Stomach (tissue), 9 donors: ENCODE measurements around the gene RPTOR. TPM values are rescaled to one million over a fixed set of nuclear protein-coding genes. Genes with fewer than 3 reads are reported as not detected.

Experiments
- DNase-seq, 2 donors: peaks; one replicate each; pipeline versions ENCODE4 v3.0.0 to v3.0.0-alpha.2; 2013 to 2019
- H3K27ac ChIP-seq, 5 donors: fragments of 200-600 bp in 4 of 5; sonication (generic) in 4 of 5; one replicate each; pipeline ENCODE4 v1.5.1; 2013 to 2019; ENCODE audit warnings: mild to moderate bottlenecking in 1 of 5, moderate library complexity in 1 of 5
- H3K27me3 ChIP-seq, 3 donors: fragments of 200-600 bp; sonication (generic); one replicate each; pipeline ENCODE4 v1.5.1; 2017 to 2019; ENCODE audit warnings: mixed run types in 1 of 3
- H3K36me3 ChIP-seq, 4 donors: fragments of 200-600 bp; sonication (generic); 1 replicate in 3 of 4; 2 replicates in 1 of 4; pipeline ENCODE4 v1.5.1; 2016 to 2019
- H3K4me1 ChIP-seq, 4 donors: fragments of 200-600 bp; sonication (generic); one replicate each; pipeline ENCODE4 v1.5.1; 2016 to 2019
- H3K4me3 ChIP-seq, 4 donors: fragments of 200-600 bp; sonication (generic) in 3 of 4; one replicate each; pipeline ENCODE4 v1.5.1; 2016 to 2019; ENCODE audit warnings: mild to moderate bottlenecking in 1 of 4
- H3K9me3 ChIP-seq, 4 donors: fragments of 200-600 bp; sonication (generic); one replicate each; pipeline ENCODE4 v1.5.1; 2016 to 2019
- EP300 ChIP-seq: sonication (generic); formaldehyde crosslinking; IDR thresholded peaks from one replicate; pipeline ENCODE4 v1.6.1; 2017; ENCODE audit warnings: antibody characterized with exemption
- POLR2A ChIP-seq, 4 donors: fragments of 450-650 bp; IDR thresholded peaks; one replicate each; pipeline ENCODE4 v1.6.1; 2016; ENCODE audit warnings: antibody characterized with exemption in 4 of 4, control low read depth in 2 of 4, mild to moderate bottlenecking in 1 of 4, moderate library complexity in 1 of 4
- POLR2AphosphoS5 ChIP-seq, 3 donors: sonication (generic); formaldehyde crosslinking; IDR thresholded peaks; one replicate each; pipeline ENCODE4 v1.6.1; 2016; ENCODE audit warnings: antibody characterized with exemption in 3 of 3
- WGBS, 5 donors: extraction: QIAGEN DNeasy Blood & Tissue Kit in 3 of 5; methylation state at CpG; one replicate each; pipeline versions ENCODE4 v1.1.5 to v1.1.7; 2013 to 2018; 5-methylcytosine and 5-hydroxymethylcytosine counted together
- intact Hi-C: fragments of 100-400 bp; cut with DNase I; formaldehyde crosslinking; loops from one replicate; pipeline ENCODE4 v1.15.1; 2023; ENCODE audit warnings: low total_unique reads
- polyA plus RNA-seq, 3 donors: library from polyadenylated mRNA; stranded (reverse); fragments of 200-250 nt; gene quantifications; one replicate each; pipeline ENCODE4 v1.2.3, GENCODE V29; 2013
- total RNA-seq, 5 donors: library from RNA; depleted of rRNA; stranded (reverse); fragments of >200 nt; gene quantifications; one replicate each; pipeline versions ENCODE4 v1.1.0 to v1.2.3, GENCODE V29; 2014 to 2016
- TF ChIP-seq, protein P1 (sequence below), 7 experiments: fragments of 450-650 bp in 4 of 7; fragments of 200-600 bp in 3 of 7; sonication (generic) in 3 of 7; IDR thresholded peaks; one replicate each; pipeline ENCODE4 v1.5.1; 2016 to 2019; ENCODE audit warnings: antibody characterized with exemption in 7 of 7, control low read depth in 2 of 7, mild to moderate bottlenecking in 1 of 7
- donor health status: healthy with polysubstance abuse.
- donor health status: Bipolar disorder and iron deficiency.
- donor health status: healthy.

The RPTOR gene
- total and polyA plus RNA-seq, 8 donors, result 3.8 to 103 (median 19.3) TPM

DNA sequence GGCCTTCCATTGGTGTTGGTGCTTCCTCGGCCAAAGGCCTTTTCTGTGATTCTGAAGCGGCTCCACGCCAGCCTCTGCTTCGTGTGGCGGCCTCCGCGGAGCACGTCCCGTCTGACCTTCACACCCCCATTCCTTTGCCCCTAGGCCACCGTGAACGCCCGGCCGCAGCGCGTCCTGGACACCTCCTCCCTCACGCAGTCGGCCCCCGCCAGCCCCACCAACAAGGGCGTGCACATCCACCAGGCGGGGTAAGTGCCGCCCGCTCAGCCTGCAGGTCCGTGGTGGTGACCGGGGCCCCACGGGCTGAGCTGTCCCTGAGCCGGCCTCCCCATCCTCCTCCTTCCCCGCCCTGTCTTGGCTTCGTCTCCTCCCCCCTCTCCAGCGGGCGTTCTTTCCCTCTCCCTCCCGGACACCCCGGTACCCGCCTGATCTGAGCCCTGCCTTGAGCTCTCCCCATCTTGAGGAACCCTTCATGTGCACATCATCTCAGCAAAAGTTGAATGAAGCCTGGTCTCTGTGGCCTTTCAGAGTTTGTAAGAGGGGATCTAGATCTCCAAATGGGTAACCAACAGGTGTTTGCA, 378.0 kb downstream of the RPTOR start:
- DNase-seq, result no peak
- Histone ChIP-seq H3K9me3 (no peaks in the 10 kb centered on the region), H3K4me3 (no peak overlapping the region), H3K27me3 (no peaks in the 10 kb centered on the region), H3K4me1 (peaks cover 0 to 29% (median 16%) of the 10 kb centered on the region in 4 donors), H3K27ac (no peak overlapping the region), H3K36me3 (peaks cover 15 to 89% (median 73%) of the 10 kb centered on the region in 4 donors)
- intact Hi-C loops, result no loop called here
- TF ChIP-seq POLR2A (IDR thresholded peaks at IDR 0.05), result no peak
- TF ChIP-seq EP300, result no peak
- no peak for TF ChIP-seq POLR2AphosphoS5 (IDR thresholded peaks at IDR 0.05)
- TF ChIP-seq, protein P1, sequence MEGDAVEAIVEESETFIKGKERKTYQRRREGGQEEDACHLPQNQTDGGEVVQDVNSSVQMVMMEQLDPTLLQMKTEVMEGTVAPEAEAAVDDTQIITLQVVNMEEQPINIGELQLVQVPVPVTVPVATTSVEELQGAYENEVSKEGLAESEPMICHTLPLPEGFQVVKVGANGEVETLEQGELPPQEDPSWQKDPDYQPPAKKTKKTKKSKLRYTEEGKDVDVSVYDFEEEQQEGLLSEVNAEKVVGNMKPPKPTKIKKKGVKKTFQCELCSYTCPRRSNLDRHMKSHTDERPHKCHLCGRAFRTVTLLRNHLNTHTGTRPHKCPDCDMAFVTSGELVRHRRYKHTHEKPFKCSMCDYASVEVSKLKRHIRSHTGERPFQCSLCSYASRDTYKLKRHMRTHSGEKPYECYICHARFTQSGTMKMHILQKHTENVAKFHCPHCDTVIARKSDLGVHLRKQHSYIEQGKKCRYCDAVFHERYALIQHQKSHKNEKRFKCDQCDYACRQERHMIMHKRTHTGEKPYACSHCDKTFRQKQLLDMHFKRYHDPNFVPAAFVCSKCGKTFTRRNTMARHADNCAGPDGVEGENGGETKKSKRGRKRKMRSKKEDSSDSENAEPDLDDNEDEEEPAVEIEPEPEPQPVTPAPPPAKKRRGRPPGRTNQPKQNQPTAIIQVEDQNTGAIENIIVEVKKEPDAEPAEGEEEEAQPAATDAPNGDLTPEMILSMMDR (IDR thresholded peaks at IDR 0.05), result no peak
- WGBS, 5 donors, result 87 to 94% (median 91%) methylated on average over 31 to 33 of the region's 33 CpGs

DNA sequence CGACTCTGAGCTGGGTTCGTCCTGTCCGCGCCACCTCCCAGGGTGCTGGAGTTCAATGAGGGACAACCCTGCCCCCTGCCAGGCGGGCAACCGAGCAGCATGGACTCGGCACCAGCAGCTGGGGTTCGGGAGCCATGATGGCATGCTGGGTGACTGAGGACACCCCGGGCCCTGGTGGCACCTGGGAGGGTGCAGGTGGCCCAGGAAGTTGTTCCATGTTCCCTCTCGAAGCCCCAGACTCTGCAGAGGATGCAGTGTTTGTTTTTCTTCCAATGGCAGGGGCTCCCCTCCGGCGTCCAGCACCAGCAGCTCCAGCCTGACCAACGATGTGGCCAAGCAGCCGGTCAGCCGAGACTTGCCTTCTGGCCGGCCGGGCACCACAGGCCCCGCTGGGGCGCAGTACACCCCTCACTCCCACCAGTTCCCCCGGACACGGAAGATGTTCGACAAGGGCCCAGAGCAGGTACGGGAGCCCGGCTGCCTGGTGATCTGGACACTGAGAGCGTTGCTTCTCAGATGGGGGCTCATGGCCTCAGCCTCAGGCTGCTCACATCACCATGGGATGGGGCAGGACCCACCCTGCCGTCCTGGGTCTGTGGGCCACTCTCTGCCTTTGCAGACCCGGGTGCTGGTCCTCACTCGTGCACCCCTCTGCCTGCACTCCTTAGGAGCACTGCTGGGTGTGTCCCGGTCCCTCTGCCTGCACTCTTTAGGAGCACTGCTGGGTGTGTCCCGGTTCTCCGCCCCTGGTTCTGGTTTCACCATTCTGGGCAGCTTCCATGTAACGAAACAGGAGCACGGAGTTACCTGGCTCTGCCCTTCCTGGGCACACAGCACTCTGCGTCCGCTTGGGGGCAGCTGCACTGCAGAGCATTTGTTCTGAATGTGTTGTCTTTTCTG, 378.8 kb downstream of the RPTOR start:
- WGBS, 5 donors, result 93 to 96% (median 95%) methylated on average over 21 to 35 of the region's 35 CpGs
- TF ChIP-seq POLR2A (IDR thresholded peaks at IDR 0.05) (no peak), EP300 (no peak), POLR2AphosphoS5 (IDR thresholded peaks at IDR 0.05) (no peak)
- TF ChIP-seq, protein P1 (IDR thresholded peaks at IDR 0.05), result no peak

GRCh38 chr17:80924111-80924806, 379.6 kb downstream of the RPTOR start:
- H3K9me3 ChIP-seq, result no peaks in the 10 kb centered on the region
- H3K36me3 ChIP-seq, result peaks cover 15 to 88% (median 67%) of the 10 kb centered on the region in 4 donors
- intact Hi-C loops, result no loop called here
- no peaks in the 10 kb centered on the region for H3K27me3 ChIP-seq
- peaks cover 0 to 16% (median 11%) of the 10 kb centered on the region in 4 donors for H3K4me1 ChIP-seq
- H3K4me3 ChIP-seq, result no peak overlapping the region
- TF ChIP-seq POLR2AphosphoS5 (IDR thresholded peaks at IDR 0.05) (no peak), POLR2A (IDR thresholded peaks at IDR 0.05) (no peak), EP300 (no peak)
- TF ChIP-seq, protein P1 (IDR thresholded peaks at IDR 0.05), result no peak
- H3K27ac ChIP-seq, result no peak overlapping the region
- no peak for DNase-seq
- 95 to 100% (median 96%) methylated on average over 11 to 23 of the region's 23 CpGs for WGBS, 5 donors

More for the DNA sequence above, 378.8 kb downstream of the RPTOR start:
- H3K9me3 ChIP-seq, result no peaks in the 10 kb centered on the region
- no peak overlapping the region for H3K4me3 ChIP-seq
- H3K36me3 ChIP-seq, result peaks cover 15 to 90% (median 69%) of the 10 kb centered on the region in 4 donors
- H3K4me1 ChIP-seq, result peaks cover 0 to 24% (median 15%) of the 10 kb centered on the region in 4 donors
- intact Hi-C loops, result no loop called here
- H3K27ac ChIP-seq, result no peak overlapping the region
- no peaks in the 10 kb centered on the region for H3K27me3 ChIP-seq
- DNase-seq, result no peak
